Heart right ventricle (tissue), 16 donors: ENCODE results near the gene GABRB1. TPM values are rescaled to one million over a fixed set of nuclear protein-coding genes. Genes with fewer than 3 reads are reported as not detected.

Experiments
- ATAC-seq, 8 donors: fragments of 200-7000 bp; cut with Tn5 transposase; one replicate each; pipeline ENCODE4 v1.9.1; 2020; ENCODE audit warnings: mild to moderate bottlenecking in 8 of 8, moderate library complexity in 8 of 8, moderate number of reproducible peaks in 1 of 8
- DNase-seq, 2 donors: peaks; one replicate each; pipeline ENCODE4 v3.0.0-alpha.2; 2020
- H3K27ac ChIP-seq, 10 donors: fragments of 200-600 bp; sonication (generic) in 2 of 10; one replicate each; pipeline versions ENCODE4 v1.5.0 to v1.8.0; 2020 to 2022; ENCODE audit warnings: mild to moderate bottlenecking in 3 of 10
- H3K27me3 ChIP-seq, 7 donors: fragments of 200-600 bp; one replicate each; pipeline ENCODE4 v1.8.0; 2021 to 2022; ENCODE audit warnings: mild to moderate bottlenecking in 2 of 7
- H3K36me3 ChIP-seq, 9 donors: fragments of 200-600 bp; sonication (generic) in 1 of 9; one replicate each; pipeline versions ENCODE4 v1.5.0 to v1.8.0; 2020 to 2022; ENCODE audit warnings: mild to moderate bottlenecking in 2 of 9
- H3K4me1 ChIP-seq, 9 donors: fragments of 200-600 bp; sonication (generic) in 1 of 9; one replicate each; pipeline versions ENCODE4 v1.5.0 to v1.8.0; 2020 to 2022; ENCODE audit warnings: mild to moderate bottlenecking in 4 of 9
- H3K4me3 ChIP-seq, 10 donors: fragments of 200-600 bp; sonication (generic) in 2 of 10; one replicate each; pipeline versions ENCODE4 v1.5.0 to v1.8.0; 2020 to 2022; ENCODE audit warnings: mild to moderate bottlenecking in 7 of 10, moderate library complexity in 2 of 10
- H3K9me3 ChIP-seq, 11 donors: fragments of 200-600 bp in 10 of 11; sonication (generic) in 2 of 11; one replicate each; pipeline versions ENCODE4 v1.5.0 to v1.8.0; 2013 to 2022; ENCODE audit warnings: mild to moderate bottlenecking in 2 of 11, control low read depth in 1 of 11, moderate library complexity in 1 of 11
- WGBS, 2 donors: extraction: QIAGEN DNeasy Blood & Tissue Kit; methylation state at CpG; one replicate each; pipeline ENCODE4 v1.1.7; 2013; ENCODE audit warnings: inconsistent platforms in 1 of 2; 5-methylcytosine and 5-hydroxymethylcytosine counted together
- intact Hi-C, 10 donors: fragments of 100-400 bp; cut with DNase I; formaldehyde crosslinking; loops; one replicate each; pipeline versions ENCODE4 v1.11.1 to v1.14.2; 2022
- polyA plus RNA-seq, 2 donors: library from polyadenylated mRNA; stranded (reverse); fragments of 200-250 nt; gene quantifications; one replicate each; pipeline ENCODE4 v1.2.3, GENCODE V29; 2013
- total RNA-seq, 10 donors: library from RNA; stranded (reverse); fragmentation: NEBNext Ultra II Directional in 3 of 10; extraction: Animal tissue kit (Norgen Biotek cat#: 25700) in 3 of 10; gene quantifications; one replicate each; pipeline versions ENCODE4 v1.2.1 to v1.2.4, GENCODE V29; 2021 to 2023
- TF ChIP-seq, protein P1 (sequence below), 9 donors: fragments of 200-600 bp; sonication (generic) in 2 of 9; IDR thresholded peaks; one replicate each; pipeline versions ENCODE4 v1.5.0 to v1.8.0; 2021 to 2022; ENCODE audit warnings: antibody characterized with exemption in 9 of 9, mild to moderate bottlenecking in 5 of 9, moderate library complexity in 1 of 9
- donor health status: Arrhythmogenic right ventricular cardiomyopathy.
- donor health status: ischemic (EF 13 %, LVEDD 7.1; RV severe dilation, severe dysfunction).
- donor health status: healthy with polysubstance abuse.
- donor health status: DM: no; HTN: yes; CAD: no.
- donor health status: DM: no; HTN: no; CAD: no.
- donor health status: ischemic (EF 25% LVEDD 6.9; RV normal size, moderate dysfunction).
- donor health status: ischemic (EF 25% LVEDD 5.7; RV mildly dilated, moderate dysfunction).
- donor health status: healthy.
- donor health status: DM: yes; HTN: yes; CAD: no.
- donor health status: Ischemic cardiomyopathy.
- donor health status: ischemic (EF 35%, LVEDD 5.7; RV mildly dilated, moderate dysfunction).
- donor health status: nonischemic (EF 11% LVEDD 7.7; RV severe dilation, severe dysfunction).
- donor health status: DM: yes; HTN: yes; CAD: no.
- donor health status: PGD.
- donor health status: ischemic (EF 29% LVEDD 5.4; RV normal size, mild dysfunction).
- donor health status: nonischemic (EF 23%, LVEDD 6.1; RV moderate dilation, normal function).

GABRB1 gene
- total and polyA plus RNA-seq, 12 donors: 0.51 to 9.9 (median 6.2) TPM

DNA sequence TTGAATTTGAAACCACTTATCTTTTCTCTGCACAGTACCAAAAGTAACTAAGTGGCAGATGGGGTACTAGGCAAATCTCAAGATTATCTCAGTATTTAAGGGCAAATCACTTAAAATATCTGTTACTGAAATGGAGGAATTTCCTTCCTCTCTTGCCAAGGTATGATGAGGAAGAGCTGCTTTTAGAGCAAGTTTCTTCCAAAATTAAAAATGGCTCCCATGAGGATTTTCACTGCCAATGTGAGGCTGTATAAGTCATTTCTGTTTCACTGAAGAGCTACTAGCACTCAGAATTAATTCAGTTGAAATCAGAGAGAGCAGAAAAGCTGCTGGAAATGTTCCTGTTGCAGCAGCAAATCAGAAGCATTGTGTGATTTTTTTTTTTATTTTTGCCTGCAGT is 43.4 kb downstream of the GABRB1 start:
- TF ChIP-seq, protein P1, sequence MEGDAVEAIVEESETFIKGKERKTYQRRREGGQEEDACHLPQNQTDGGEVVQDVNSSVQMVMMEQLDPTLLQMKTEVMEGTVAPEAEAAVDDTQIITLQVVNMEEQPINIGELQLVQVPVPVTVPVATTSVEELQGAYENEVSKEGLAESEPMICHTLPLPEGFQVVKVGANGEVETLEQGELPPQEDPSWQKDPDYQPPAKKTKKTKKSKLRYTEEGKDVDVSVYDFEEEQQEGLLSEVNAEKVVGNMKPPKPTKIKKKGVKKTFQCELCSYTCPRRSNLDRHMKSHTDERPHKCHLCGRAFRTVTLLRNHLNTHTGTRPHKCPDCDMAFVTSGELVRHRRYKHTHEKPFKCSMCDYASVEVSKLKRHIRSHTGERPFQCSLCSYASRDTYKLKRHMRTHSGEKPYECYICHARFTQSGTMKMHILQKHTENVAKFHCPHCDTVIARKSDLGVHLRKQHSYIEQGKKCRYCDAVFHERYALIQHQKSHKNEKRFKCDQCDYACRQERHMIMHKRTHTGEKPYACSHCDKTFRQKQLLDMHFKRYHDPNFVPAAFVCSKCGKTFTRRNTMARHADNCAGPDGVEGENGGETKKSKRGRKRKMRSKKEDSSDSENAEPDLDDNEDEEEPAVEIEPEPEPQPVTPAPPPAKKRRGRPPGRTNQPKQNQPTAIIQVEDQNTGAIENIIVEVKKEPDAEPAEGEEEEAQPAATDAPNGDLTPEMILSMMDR (IDR thresholded peaks at IDR 0.05): no peak
- Histone ChIP-seq H3K36me3 (no peaks in the 10 kb centered on the region), H3K4me1 (peaks cover 0 to 10% (median 0%) of the 10 kb centered on the region in 9 donors), H3K9me3 (no peaks in the 10 kb centered on the region), H3K4me3 (no peak overlapping the region), H3K27me3 (no peaks in the 10 kb centered on the region), H3K27ac (no peak overlapping the region)
- intact Hi-C loops: no loop called here
- DNase-seq (no peak), ATAC-seq (no peak)

DNA sequence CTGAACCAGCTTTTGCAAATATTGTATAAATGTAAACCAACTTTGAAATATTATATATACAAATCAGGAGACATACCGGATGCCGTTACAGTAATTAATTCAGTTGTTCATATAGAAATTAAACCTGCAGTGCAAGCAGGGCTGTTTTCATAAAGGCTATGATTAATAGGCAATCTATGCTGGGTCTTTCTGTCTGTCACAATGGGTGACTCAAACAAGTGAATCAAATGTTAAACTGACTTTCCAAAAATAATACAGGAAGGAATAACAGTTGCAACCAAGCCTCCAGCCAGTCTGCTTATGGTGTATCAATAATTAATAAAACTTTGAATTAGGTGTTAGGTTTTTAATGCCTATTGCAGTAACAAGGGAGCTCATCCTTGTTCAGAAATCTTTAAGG is 43.9 kb downstream of the GABRB1 start:
- Histone ChIP-seq H3K4me3 (no peak overlapping the region), H3K36me3 (no peaks in the 10 kb centered on the region), H3K4me1 (peaks cover 0 to 10% (median 0%) of the 10 kb centered on the region in 9 donors), H3K27me3 (no peaks in the 10 kb centered on the region), H3K27ac (no peak overlapping the region), H3K9me3 (no peaks in the 10 kb centered on the region)
- intact Hi-C loops: no loop called here
- ATAC-seq (no peak), DNase-seq (no peak)
- TF ChIP-seq, protein P1 (IDR thresholded peaks at IDR 0.05): no peak
- 91 to 95% methylated on average over 2 of the region's 2 CpGs for WGBS, 2 donors

DNA sequence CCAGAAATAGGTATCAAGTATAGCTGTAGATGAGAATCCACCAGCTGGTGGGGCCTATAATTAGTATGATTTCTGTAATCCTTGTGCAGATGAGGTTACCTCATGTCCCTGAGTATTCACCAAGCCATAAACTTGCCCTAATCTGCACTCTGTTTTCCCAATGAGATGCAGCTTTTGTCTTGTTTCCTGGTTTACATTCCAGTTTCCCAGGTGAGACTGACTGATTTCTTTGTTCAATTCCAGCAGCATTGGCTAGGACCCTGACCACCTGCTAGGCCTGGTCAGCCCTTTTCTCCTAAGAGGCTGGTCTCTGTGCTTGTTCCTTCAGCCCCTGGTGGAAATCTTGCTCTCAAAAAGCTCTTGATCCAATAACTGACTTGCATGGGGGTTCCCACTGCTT is 44.6 kb downstream of the GABRB1 start:
- DNase-seq: no peak
- intact Hi-C loops: no loop called here
- Histone ChIP-seq H3K4me1 (peaks cover 0 to 10% (median 0%) of the 10 kb centered on the region in 9 donors), H3K27ac (no peak overlapping the region), H3K4me3 (no peak overlapping the region), H3K27me3 (no peaks in the 10 kb centered on the region), H3K9me3 (no peaks in the 10 kb centered on the region), H3K36me3 (no peaks in the 10 kb centered on the region)
- TF ChIP-seq, protein P1 (IDR thresholded peaks at IDR 0.05): no peak
- no peak for ATAC-seq

DNA sequence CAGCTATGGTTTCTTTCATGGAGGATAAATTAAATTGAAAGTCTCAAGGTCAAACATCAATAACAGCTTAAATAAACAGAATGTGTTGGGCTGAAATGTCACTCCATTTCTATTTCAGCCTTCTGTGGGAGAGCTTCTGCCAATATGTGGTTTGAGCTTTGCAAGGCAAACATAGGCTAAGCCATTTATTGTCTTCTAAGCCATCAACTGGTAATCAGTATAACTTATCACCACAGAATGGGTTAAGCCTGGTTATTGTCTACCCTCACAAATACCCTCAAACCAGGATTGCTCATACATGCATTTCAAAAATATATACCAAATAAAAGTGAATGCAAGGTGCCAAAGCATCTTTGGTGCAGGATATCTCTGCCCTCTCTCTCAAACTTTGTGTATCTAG is 52.7 kb downstream of the GABRB1 start:
- Histone ChIP-seq H3K9me3 (no peaks in the 10 kb centered on the region), H3K4me1 (no peaks in the 10 kb centered on the region), H3K27me3 (no peaks in the 10 kb centered on the region), H3K27ac (no peak overlapping the region), H3K4me3 (no peak overlapping the region), H3K36me3 (no peaks in the 10 kb centered on the region)
- ATAC-seq (no peak), DNase-seq (no peak)
- TF ChIP-seq, protein P1 (IDR thresholded peaks at IDR 0.05): no peak
- intact Hi-C loops: no loop called here

DNA sequence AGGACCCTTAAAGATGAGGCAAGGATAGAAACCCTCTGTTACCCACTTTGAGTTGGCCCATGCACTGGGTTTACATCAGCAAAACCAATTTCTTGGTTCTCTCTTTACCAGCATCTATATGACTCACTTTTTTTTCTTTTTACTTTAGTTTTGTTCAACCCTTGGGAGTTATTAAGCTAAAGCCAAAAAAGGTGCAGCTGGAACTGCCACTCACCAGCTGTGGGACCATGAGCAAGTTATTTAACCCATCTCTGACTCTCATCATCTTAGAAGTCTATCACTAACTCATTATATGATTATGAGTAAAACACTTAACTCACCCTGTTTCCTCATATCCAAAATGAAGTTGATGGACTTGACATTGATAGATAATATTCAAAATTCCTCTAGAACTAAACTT is 53.4 kb downstream of the GABRB1 start:
- ATAC-seq: no peak
- intact Hi-C loops: no loop called here
- H3K36me3 ChIP-seq: no peaks in the 10 kb centered on the region
- no peaks in the 10 kb centered on the region for H3K4me1 ChIP-seq
- no peaks in the 10 kb centered on the region for H3K27me3 ChIP-seq
- H3K9me3 ChIP-seq: no peaks in the 10 kb centered on the region
- H3K27ac ChIP-seq: no peak overlapping the region
- DNase-seq: no peak
- TF ChIP-seq, protein P1 (IDR thresholded peaks at IDR 0.05): no peak
- H3K4me3 ChIP-seq: no peak overlapping the region
